ENCODE results near the gene UFSP1.

The UFSP1 gene

GRCh38 chr7:100866729-100867039, 22.8 kb downstream of the UFSP1 start:
- FAIRE-seq (no peak), DNase-seq (ENCODE audit: insufficient read length, low spot score) (no peak)
- TF ChIP-seq CTCF (IDR thresholded peaks at IDR 0.05; ENCODE audit: insufficient read depth, missing control alignments), result no peak

- DNase-seq (ENCODE audit: insufficient read length, low spot score) (no peak), FAIRE-seq (no peak)
- TF ChIP-seq CTCF (IDR thresholded peaks at IDR 0.05; ENCODE audit: insufficient read depth, missing control alignments), result no peak
Observed at GRCh38 chr7:100865938-100866728, 23.4 kb downstream of the UFSP1 start.

- no peak for TF ChIP-seq CTCF (IDR thresholded peaks at IDR 0.05; ENCODE audit: insufficient read depth, missing control alignments)
- FAIRE-seq (no peak), DNase-seq (ENCODE audit: insufficient read length, low spot score) (no peak)
Observed at GRCh38 chr7:100865372-100865911, 24.1 kb downstream of the UFSP1 start.

GRCh38 chr7:100864263-100864845, 25.2 kb downstream of the UFSP1 start:
- TF ChIP-seq CTCF (IDR thresholded peaks at IDR 0.05; ENCODE audit: insufficient read depth, missing control alignments), result no peak
- FAIRE-seq (no peak), DNase-seq (ENCODE audit: insufficient read length, low spot score) (no peak)

- no peak for FAIRE-seq
- no peak for DNase-seq (ENCODE audit: insufficient read length, low spot score)
- no peak for TF ChIP-seq CTCF (IDR thresholded peaks at IDR 0.05; ENCODE audit: insufficient read depth, missing control alignments)
Observed at GRCh38 chr7:100863406-100863950, 26.0 kb downstream of the UFSP1 start.

- DNase-seq (ENCODE audit: insufficient read length, low spot score) (no peak), FAIRE-seq (no peak)
- TF ChIP-seq CTCF (IDR thresholded peaks at IDR 0.05; ENCODE audit: insufficient read depth, missing control alignments), result no peak
Observed at GRCh38 chr7:100861616-100861985, 27.9 kb downstream of the UFSP1 start.
